K562 (cell line): ENCODE measurements around the gene MMP2.

Experiments
- HDGF ChIP-seq: fragments of 450-650 bp; IDR thresholded peaks from 2 replicates; pipeline ENCODE4 v1.6.1; 2016
- RAD21 ChIP-seq, 2 experiments: fragments of 250-450 bp in 1 of 2; fragments of 450-650 bp in 1 of 2; sonication (Bioruptor Pico) in 1 of 2; formaldehyde crosslinking in 1 of 2; IDR thresholded peaks in 1 of 2; conservative IDR thresholded peaks in 1 of 2; 2 replicates each; pipeline versions ENCODE4 v1.4.0 to v1.8.0; 2020 to 2022; ENCODE audit warnings: mild to moderate bottlenecking in 2 of 2, moderate library complexity in 1 of 2
- SUPT5H ChIP-seq: fragments of 450-650 bp; IDR thresholded peaks from 2 replicates; pipeline ENCODE4 v1.6.1; 2016
- TAF1 ChIP-seq: IDR thresholded peaks from 2 replicates; pipeline ENCODE4 v1.6.1; 2011; ENCODE audit warnings: mild to moderate bottlenecking, low read length, moderate library complexity; ENCODE audit not compliant: insufficient read depth, control insufficient read depth, severe bottlenecking; ENCODE audit errors: extremely low read depth
- TARDBP ChIP-seq: fragments of 450-650 bp; IDR thresholded peaks from 2 replicates; pipeline ENCODE4 v1.6.1; 2016
- ZNF217 ChIP-seq: sonication (generic); formaldehyde crosslinking; IDR thresholded peaks from 2 replicates; pipeline ENCODE4 v1.8.0; 2022; ENCODE audit warnings: mild to moderate bottlenecking, missing genetic modification reagents
- ZNF766 ChIP-seq: fragments of 200-800 bp; sonication (Bioruptor generic); conservative IDR thresholded peaks from 2 replicates; pipeline ENCODE4 v1.6.1; 2016; ENCODE audit warnings: missing genetic modification characterization, missing compliant biosample characterization

DNA sequence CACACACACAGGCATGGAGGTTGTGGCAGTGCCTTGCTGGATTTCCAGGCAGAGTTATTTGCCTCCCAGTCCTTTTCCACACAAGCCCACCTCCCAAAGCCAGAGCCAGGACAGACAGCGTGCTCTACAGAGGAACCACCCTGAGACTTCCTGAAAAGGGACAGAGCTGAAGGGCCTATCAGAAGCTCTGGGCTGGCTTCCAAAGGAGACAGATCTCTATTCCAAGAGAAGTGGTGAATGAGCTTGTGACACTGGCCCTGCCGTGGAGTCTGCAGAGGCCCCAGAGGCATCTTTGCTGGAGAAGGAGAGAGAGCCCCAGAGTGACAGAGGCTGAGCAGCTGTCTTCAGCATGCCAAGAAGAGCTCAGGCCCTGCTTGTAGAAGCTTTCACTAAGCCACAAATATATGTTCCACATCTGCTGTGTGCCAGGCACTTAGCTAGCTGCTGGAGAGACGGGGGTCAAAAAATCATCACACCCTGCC is 21.6 kb downstream of the MMP2 start:
- TF ChIP-seq RAD21 (CRISPR knock-in tag; conservative IDR thresholded peaks at IDR 0.05 in 1 of 2, IDR thresholded peaks at IDR 0.05 in 1 of 2) (no peak), HDGF (no peak), TAF1 (no peak), SUPT5H (no peak), TARDBP (no peak), ZNF766 (no peak), ZNF217 (CRISPR knock-in tag) (no peak)
